Measurements from ENCODE around the gene TACR1. TPM values are rescaled to one million over a fixed set of nuclear protein-coding genes. Genes with fewer than 3 reads are reported as not detected.
"Not testable (repeated sequence)": the region's sequence is repeated elsewhere in the genome, so short reads cannot be mapped to it uniquely, and the experiment has no call there.

The TACR1 gene
- polyA plus RNA-seq, 1 donor = 1.0 TPM

GRCh38 chr2:75174981-75175380 lies 24.3 kb downstream of the TACR1 start:
- Histone ChIP-seq H3K4me3 (ENCODE audit: low read length) (no peak overlapping the region), H3K9me3 (ENCODE audit: control insufficient read depth, low read depth, low read length) (no peaks in the 10 kb centered on the region), H3K4me1 (ENCODE audit: control insufficient read depth, insufficient read depth, low read length) (no peaks in the 10 kb centered on the region), H3K27ac (ENCODE audit: low read length) (no peak overlapping the region), H3K36me3 (ENCODE audit: control insufficient read depth, insufficient read depth, low read length) (no peaks in the 10 kb centered on the region), H3K27me3 (ENCODE audit: control insufficient read depth, insufficient read depth, low read length) (no peaks in the 10 kb centered on the region)
- no peak for DNase-seq
- no CpG with 5 or more reads among the region's 2 CpGs for WGBS (ENCODE audit: insufficient coverage, low lambda C conversion rate)

DNA sequence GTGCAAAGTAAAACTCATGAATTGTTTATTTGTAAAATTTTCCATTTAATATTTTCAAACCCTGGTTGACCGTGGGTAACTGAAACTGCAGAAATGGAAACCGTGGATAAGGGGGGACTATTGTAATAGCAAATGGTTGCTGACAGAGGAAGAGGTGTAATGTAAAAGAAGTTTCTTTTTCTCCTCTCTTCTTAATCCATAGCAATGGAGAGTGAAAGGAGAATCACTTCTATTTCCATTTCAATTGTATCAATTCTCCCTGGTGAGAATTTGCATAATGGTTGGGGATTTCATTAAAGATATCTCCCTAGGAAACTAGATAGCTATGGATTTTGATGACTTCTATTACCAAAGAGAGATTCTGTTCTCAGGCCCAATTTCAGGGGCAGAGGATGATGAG lies 24.8 kb downstream of the TACR1 start:
- no peak for DNase-seq
- no peak overlapping the region for H3K4me3 ChIP-seq (ENCODE audit: low read length)
- whole genome bisulfite sequencing (ENCODE audit: insufficient coverage, low lambda C conversion rate) = no CpG with 5 or more reads among the region's 2 CpGs
- H3K27ac ChIP-seq (ENCODE audit: low read length) = no peak overlapping the region
- H3K9me3 ChIP-seq (ENCODE audit: control insufficient read depth, low read depth, low read length) = no peaks in the 10 kb centered on the region
- H3K4me1 ChIP-seq (ENCODE audit: control insufficient read depth, insufficient read depth, low read length) = no peaks in the 10 kb centered on the region
- no peaks in the 10 kb centered on the region for H3K27me3 ChIP-seq (ENCODE audit: control insufficient read depth, insufficient read depth, low read length)
- no peaks in the 10 kb centered on the region for H3K36me3 ChIP-seq (ENCODE audit: control insufficient read depth, insufficient read depth, low read length)

DNA sequence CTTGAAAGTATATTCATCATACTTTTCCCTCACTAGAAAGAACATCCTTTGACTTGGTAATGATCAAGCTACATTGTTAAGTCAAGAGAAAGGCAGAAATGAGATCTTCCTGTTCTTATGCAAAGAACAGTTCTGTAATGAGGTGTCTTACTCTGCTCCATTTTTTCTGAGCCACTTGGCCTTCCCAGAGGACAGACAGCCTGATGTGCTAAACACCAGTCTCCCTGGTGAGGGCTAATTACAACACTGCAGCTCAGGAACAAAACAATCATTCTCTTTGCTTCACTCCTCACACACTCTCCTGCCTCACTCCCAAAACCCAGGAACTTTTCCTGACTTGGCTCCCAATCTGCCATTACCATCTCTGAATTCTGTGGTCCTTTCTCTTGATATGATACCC lies 25.6 kb downstream of the TACR1 start:
- H3K4me3 ChIP-seq (ENCODE audit: low read length) = no peak overlapping the region
- no peak for DNase-seq

GRCh38 chr2:75171423-75171822 lies 27.9 kb downstream of the TACR1 start:
- no CpG with 5 or more reads among the region's 5 CpGs for WGBS (ENCODE audit: insufficient coverage, low lambda C conversion rate)
- not testable (repeated sequence) for H3K4me3 ChIP-seq (ENCODE audit: low read length); DNase-seq; H3K9me3 ChIP-seq (ENCODE audit: control insufficient read depth, low read depth, low read length); H3K27me3 ChIP-seq (ENCODE audit: control insufficient read depth, insufficient read depth, low read length); H3K36me3 ChIP-seq (ENCODE audit: control insufficient read depth, insufficient read depth, low read length); H3K27ac ChIP-seq (ENCODE audit: low read length); H3K4me1 ChIP-seq (ENCODE audit: control insufficient read depth, insufficient read depth, low read length)

More for the DNA sequence above, 25.6 kb downstream of the TACR1 start:
- Histone ChIP-seq H3K27ac (ENCODE audit: low read length) (no peak overlapping the region), H3K36me3 (ENCODE audit: control insufficient read depth, insufficient read depth, low read length) (no peaks in the 10 kb centered on the region), H3K4me1 (ENCODE audit: control insufficient read depth, insufficient read depth, low read length) (no peaks in the 10 kb centered on the region), H3K9me3 (ENCODE audit: control insufficient read depth, low read depth, low read length) (no peaks in the 10 kb centered on the region), H3K27me3 (ENCODE audit: control insufficient read depth, insufficient read depth, low read length) (no peaks in the 10 kb centered on the region)

DNA sequence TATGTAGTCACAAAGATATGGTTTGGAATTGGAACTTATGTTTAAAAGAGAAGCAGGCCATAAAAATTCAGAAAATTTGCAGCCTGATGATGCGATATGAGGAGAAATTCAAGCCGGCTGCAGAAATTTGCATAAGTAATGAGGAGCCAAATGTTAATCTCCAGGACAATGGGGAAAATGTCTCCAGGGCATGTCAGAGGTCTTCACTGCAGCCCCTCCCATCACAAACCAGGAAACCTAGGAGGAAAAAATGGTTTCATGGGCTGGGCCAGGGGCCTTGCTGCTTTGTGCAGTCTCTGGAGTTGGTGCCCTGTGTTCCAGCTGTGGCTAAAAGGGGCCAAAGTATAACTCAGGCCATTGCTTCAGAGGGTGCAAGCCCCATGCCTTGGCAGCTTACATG lies 28.4 kb downstream of the TACR1 start:
- H3K4me1 ChIP-seq (ENCODE audit: control insufficient read depth, insufficient read depth, low read length) = no peaks in the 10 kb centered on the region
- H3K27ac ChIP-seq (ENCODE audit: low read length) = no peak overlapping the region
- no peaks in the 10 kb centered on the region for H3K27me3 ChIP-seq (ENCODE audit: control insufficient read depth, insufficient read depth, low read length)
- no peaks in the 10 kb centered on the region for H3K36me3 ChIP-seq (ENCODE audit: control insufficient read depth, insufficient read depth, low read length)
- DNase-seq = no peak
- no peaks in the 10 kb centered on the region for H3K9me3 ChIP-seq (ENCODE audit: control insufficient read depth, low read depth, low read length)
- no peak overlapping the region for H3K4me3 ChIP-seq (ENCODE audit: low read length)
- no CpG with 5 or more reads among the region's 2 CpGs for WGBS (ENCODE audit: insufficient coverage, low lambda C conversion rate)

- no peak for DNase-seq
- no peaks in the 10 kb centered on the region for H3K4me1 ChIP-seq (ENCODE audit: control insufficient read depth, insufficient read depth, low read length)
- H3K4me3 ChIP-seq (ENCODE audit: low read length) = no peak overlapping the region
- H3K9me3 ChIP-seq (ENCODE audit: control insufficient read depth, low read depth, low read length) = no peaks in the 10 kb centered on the region
- no peak overlapping the region for H3K27ac ChIP-seq (ENCODE audit: low read length)
- no peaks in the 10 kb centered on the region for H3K27me3 ChIP-seq (ENCODE audit: control insufficient read depth, insufficient read depth, low read length)
- no peaks in the 10 kb centered on the region for H3K36me3 ChIP-seq (ENCODE audit: control insufficient read depth, insufficient read depth, low read length)
- no CpG with 5 or more reads among the region's 2 CpGs for WGBS (ENCODE audit: insufficient coverage, low lambda C conversion rate)
Observed at GRCh38 chr2:75168186-75168585, 31.1 kb downstream of the TACR1 start.

DNA sequence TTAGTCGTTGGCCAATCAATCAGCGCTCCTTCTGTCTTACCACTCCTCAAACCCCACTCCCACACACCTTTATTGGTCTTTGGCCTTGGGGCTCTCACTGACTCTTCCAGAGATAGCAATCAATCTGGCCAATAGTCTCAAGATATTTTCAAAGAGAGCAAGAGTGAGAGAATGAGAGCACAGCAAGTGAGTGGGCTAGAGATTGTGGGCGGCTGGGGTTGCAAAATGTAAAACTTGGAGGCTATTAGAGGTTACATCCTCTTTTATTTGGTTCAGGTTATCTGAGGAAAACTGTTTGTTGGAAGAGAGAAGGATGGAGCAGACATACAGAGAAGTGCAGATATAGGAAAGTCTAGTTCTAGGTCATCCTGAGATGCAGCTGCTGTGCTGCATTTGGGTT lies 32.8 kb downstream of the TACR1 start:
- DNase-seq = no peak
- H3K27ac ChIP-seq (ENCODE audit: low read length) = no peak overlapping the region
- WGBS (ENCODE audit: insufficient coverage, low lambda C conversion rate) = no CpG with 5 or more reads among the region's 3 CpGs
- no peaks in the 10 kb centered on the region for H3K9me3 ChIP-seq (ENCODE audit: control insufficient read depth, low read depth, low read length)
- no peaks in the 10 kb centered on the region for H3K27me3 ChIP-seq (ENCODE audit: control insufficient read depth, insufficient read depth, low read length)
- H3K4me1 ChIP-seq (ENCODE audit: control insufficient read depth, insufficient read depth, low read length) = no peaks in the 10 kb centered on the region
- no peaks in the 10 kb centered on the region for H3K36me3 ChIP-seq (ENCODE audit: control insufficient read depth, insufficient read depth, low read length)
- no peak overlapping the region for H3K4me3 ChIP-seq (ENCODE audit: low read length)

GRCh38 chr2:75162897-75163296 lies 36.4 kb downstream of the TACR1 start:
- Histone ChIP-seq H3K27me3 (ENCODE audit: control insufficient read depth, insufficient read depth, low read length) (no peaks in the 10 kb centered on the region), H3K4me3 (ENCODE audit: low read length) (no peak overlapping the region), H3K9me3 (ENCODE audit: control insufficient read depth, low read depth, low read length) (no peaks in the 10 kb centered on the region), H3K36me3 (ENCODE audit: control insufficient read depth, insufficient read depth, low read length) (no peaks in the 10 kb centered on the region), H3K27ac (ENCODE audit: low read length) (no peak overlapping the region), H3K4me1 (ENCODE audit: control insufficient read depth, insufficient read depth, low read length) (no peaks in the 10 kb centered on the region)
- WGBS (ENCODE audit: insufficient coverage, low lambda C conversion rate) = no CpG with 5 or more reads among the region's 2 CpGs
- DNase-seq = no peak

DNA sequence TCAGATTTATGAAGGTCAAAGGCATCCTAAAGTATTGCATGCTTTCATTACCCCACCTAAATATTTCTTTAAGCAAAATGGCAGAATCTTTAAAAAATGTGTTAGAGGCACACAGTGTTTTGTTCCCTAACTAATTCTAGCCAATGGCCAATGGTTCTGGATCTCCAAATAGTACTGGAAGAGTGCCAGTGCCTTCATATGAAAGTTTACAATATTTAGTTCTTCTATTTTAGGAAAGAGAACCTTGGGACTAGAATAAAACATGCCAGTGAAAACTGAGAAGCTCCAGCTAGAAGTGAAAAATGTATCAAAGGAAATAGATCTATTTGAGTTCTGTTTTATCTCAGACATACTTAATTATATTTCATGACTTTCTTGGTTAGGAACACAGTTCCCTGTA lies 37.1 kb downstream of the TACR1 start:
- Histone ChIP-seq H3K36me3 (ENCODE audit: control insufficient read depth, insufficient read depth, low read length) (no peaks in the 10 kb centered on the region), H3K27me3 (ENCODE audit: control insufficient read depth, insufficient read depth, low read length) (no peaks in the 10 kb centered on the region), H3K27ac (ENCODE audit: low read length) (no peak overlapping the region), H3K4me1 (ENCODE audit: control insufficient read depth, insufficient read depth, low read length) (no peaks in the 10 kb centered on the region), H3K9me3 (ENCODE audit: control insufficient read depth, low read depth, low read length) (no peaks in the 10 kb centered on the region), H3K4me3 (ENCODE audit: low read length) (no peak overlapping the region)
- DNase-seq = no peak

DNA sequence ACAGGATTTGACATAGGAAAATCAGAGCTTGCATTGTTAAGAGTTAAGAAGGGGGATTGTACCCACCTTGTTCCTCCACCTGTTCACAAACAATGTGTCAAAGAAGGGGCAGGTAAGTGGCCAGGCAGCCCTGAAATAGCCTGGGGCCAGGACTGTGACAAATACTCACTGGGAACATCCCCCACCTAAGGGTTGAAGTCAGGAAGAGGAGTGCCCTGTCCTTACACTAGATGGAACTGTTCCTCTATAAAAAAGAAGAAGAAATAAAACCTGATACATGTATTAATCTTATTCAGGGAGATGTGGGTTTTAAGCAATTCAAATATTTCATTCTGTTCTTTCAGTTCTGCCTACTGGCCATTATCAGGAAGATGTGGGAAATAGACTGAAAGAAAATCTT lies 41.9 kb downstream of the TACR1 start:
- Histone ChIP-seq H3K4me3 (ENCODE audit: low read length) (no peak overlapping the region), H3K4me1 (ENCODE audit: control insufficient read depth, insufficient read depth, low read length) (peaks cover 10% of the 10 kb centered on the region), H3K9me3 (ENCODE audit: control insufficient read depth, low read depth, low read length) (no peaks in the 10 kb centered on the region), H3K36me3 (ENCODE audit: control insufficient read depth, insufficient read depth, low read length) (no peaks in the 10 kb centered on the region), H3K27me3 (ENCODE audit: control insufficient read depth, insufficient read depth, low read length) (no peaks in the 10 kb centered on the region), H3K27ac (ENCODE audit: low read length) (no peak overlapping the region)
- DNase-seq = no peak

DNA sequence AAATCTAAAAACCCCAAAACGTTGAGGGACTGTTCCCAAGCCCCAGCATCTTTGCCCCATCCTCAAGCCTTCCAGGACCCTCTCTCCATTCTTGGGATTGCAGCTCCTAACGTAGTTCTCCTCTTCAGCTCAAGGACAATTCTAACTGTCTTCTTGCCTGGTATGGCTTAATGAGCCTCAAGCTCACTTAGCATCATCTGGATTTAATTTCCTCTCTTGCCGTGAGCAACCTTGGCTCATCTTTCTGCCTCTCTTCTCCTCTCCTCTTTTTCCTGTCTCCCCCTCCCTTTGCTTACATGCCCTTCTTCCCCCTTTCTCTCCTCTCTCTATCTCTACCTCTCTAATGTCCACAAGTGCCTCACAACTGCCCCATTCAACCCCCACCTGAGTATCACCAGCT lies 44.2 kb downstream of the TACR1 start:
- Histone ChIP-seq H3K4me1 (ENCODE audit: control insufficient read depth, insufficient read depth, low read length) (peaks cover 10% of the 10 kb centered on the region), H3K27me3 (ENCODE audit: control insufficient read depth, insufficient read depth, low read length) (no peaks in the 10 kb centered on the region), H3K4me3 (ENCODE audit: low read length) (no peak overlapping the region), H3K27ac (ENCODE audit: low read length) (no peak overlapping the region), H3K36me3 (ENCODE audit: control insufficient read depth, insufficient read depth, low read length) (no peaks in the 10 kb centered on the region), H3K9me3 (ENCODE audit: control insufficient read depth, low read depth, low read length) (no peaks in the 10 kb centered on the region)
- DNase-seq = no peak
- 67% methylated on average over 2 of the region's 3 CpGs for WGBS (ENCODE audit: insufficient coverage, low lambda C conversion rate)

Measured in large intestine (tissue), 3 donors.